IMR-90 (cell line): Measurements from ENCODE around the gene RUNDC1. TPM values are rescaled to one million over a fixed set of nuclear protein-coding genes. Genes with fewer than 3 reads are reported as not detected.
"Not testable (repeated sequence)": the region's sequence is repeated elsewhere in the genome, so short reads cannot be mapped to it uniquely, and the experiment has no call there.

Experiments used
- ATAC-seq: fragments of 200-7000 bp; cut with Tn5 transposase; 2 replicates; pipeline ENCODE4 v1.9.1; 2020; ENCODE audit warnings: low read depth, mild to moderate bottlenecking, moderate library complexity
- BruUV-seq: library from RNA; stranded (reverse); fragments of 400-500 nt; replicated peaks from 2 replicates; lab custom pipeline; 2021; lab: Mats Ljungman, UMichigan
- CTCF ChIA-PET: fragments of 300-600 bp; formaldehyde crosslinking; extraction: SDS; loops from one replicate; lab custom pipeline; 2021; ENCODE audit warnings: antibody characterized with exemption; lab: Yijun Ruan, JAX
- POLR2A ChIA-PET: fragments of 300-600 bp; sonication (Branson Sonifier 250); formaldehyde crosslinking; loops from one replicate; lab custom pipeline; 2022; ENCODE audit warnings: antibody characterized with exemption; ENCODE audit not compliant: unreplicated experiment; lab: Charles Lee
- DNase-seq: peaks from one replicate; pipeline ENCODE4 v3.0.0; 2013
- H2AFZ ChIP-seq: replicated peaks from 2 replicates; pipeline ENCODE3; 2013; ENCODE audit warnings: low read length, mild to moderate bottlenecking; ENCODE audit not compliant: poor library complexity
- H2AK5ac ChIP-seq: 2 replicates; pipeline ENCODE4 v1.6.1; 2013; ENCODE audit warnings: low read depth, low read length, inconsistent platforms
- H2AK9ac ChIP-seq: replicated peaks from 2 replicates; pipeline ENCODE3; 2013; ENCODE audit warnings: mild to moderate bottlenecking, low read depth, low read length, moderate library complexity; ENCODE audit not compliant: poor library complexity
- H2BK120ac ChIP-seq: 2 replicates; pipeline ENCODE4 v1.6.1; 2013; ENCODE audit warnings: low read depth, low read length, inconsistent platforms
- H2BK15ac ChIP-seq: 3 replicates; pipeline ENCODE4 v1.6.1; 2013; ENCODE audit warnings: low read depth, low read length, inconsistent platforms
- H2BK20ac ChIP-seq: 2 replicates; pipeline ENCODE4 v1.6.1; 2013; ENCODE audit warnings: low read depth, mild to moderate bottlenecking, inconsistent platforms, low read length, moderate library complexity
- H2BK5ac ChIP-seq: 2 replicates; pipeline ENCODE4 v1.6.1; 2013; ENCODE audit warnings: mild to moderate bottlenecking, low read depth, low read length, inconsistent platforms; ENCODE audit not compliant: poor library complexity, severe bottlenecking
- H3K14ac ChIP-seq: replicated peaks from 2 replicates; pipeline ENCODE4 v1.6.1; 2013; ENCODE audit warnings: low read depth, low read length, inconsistent platforms
- H3K18ac ChIP-seq: 2 replicates; pipeline ENCODE4 v1.6.1; 2013; ENCODE audit warnings: low read depth, low read length, control low read depth
- H3K23ac ChIP-seq: 2 replicates; pipeline ENCODE4 v1.6.1; 2013; ENCODE audit warnings: low read depth, low read length, inconsistent platforms
- H3K27ac ChIP-seq: 2 replicates; pipeline ENCODE4 v1.5.1; 2013; ENCODE audit warnings: mild to moderate bottlenecking, control low read depth, low read length; ENCODE audit not compliant: insufficient read depth
- H3K27me3 ChIP-seq: 2 replicates; pipeline ENCODE4 v1.6.1; 2013; ENCODE audit warnings: low read length; ENCODE audit not compliant: control insufficient read depth, insufficient read depth
- H3K36me3 ChIP-seq: 2 replicates; pipeline ENCODE4 v1.6.1; 2013; ENCODE audit warnings: low read length, mixed read lengths; ENCODE audit not compliant: control insufficient read depth, insufficient read depth
- H3K4ac ChIP-seq: 2 replicates; pipeline ENCODE4 v1.6.1; 2013; ENCODE audit warnings: low read depth, low read length, inconsistent platforms
- H3K4me1 ChIP-seq: 2 replicates; pipeline ENCODE4 v1.6.1; 2013; ENCODE audit warnings: low read length, mixed read lengths; ENCODE audit not compliant: control insufficient read depth, insufficient read depth
- H3K4me2 ChIP-seq: 2 replicates; pipeline ENCODE4 v1.6.1; 2013; ENCODE audit warnings: low read depth, mild to moderate bottlenecking, control low read depth, low read length, moderate library complexity
- H3K4me3 ChIP-seq: 2 replicates; pipeline ENCODE4 v1.5.1; 2013; ENCODE audit warnings: low read depth, mild to moderate bottlenecking, control low read depth, low read length, moderate library complexity; ENCODE audit not compliant: insufficient read depth
- H3K56ac ChIP-seq: 2 replicates; pipeline ENCODE4 v1.6.1; 2013; ENCODE audit warnings: low read length, inconsistent platforms; ENCODE audit not compliant: insufficient read depth; ENCODE audit errors: extremely low read depth
- H3K79me1 ChIP-seq, 2 experiments: 2 replicates each; pipeline ENCODE4 v1.6.1; 2013; ENCODE audit warnings: low read length in 2 of 2, inconsistent platforms in 1 of 2, low read depth in 1 of 2
- H3K9ac ChIP-seq: 2 replicates; pipeline ENCODE4 v1.6.1; 2013; ENCODE audit warnings: low read depth, low read length, control low read depth
- H3K9me1 ChIP-seq: 2 replicates; pipeline ENCODE4 v1.6.1; 2013; ENCODE audit warnings: low read length, inconsistent platforms; ENCODE audit not compliant: insufficient read depth
- H3K9me3 ChIP-seq: 2 replicates; pipeline ENCODE4 v1.6.1; 2013; ENCODE audit warnings: low read length; ENCODE audit not compliant: control insufficient read depth, insufficient read depth
- H4K20me1 ChIP-seq: 2 replicates; pipeline ENCODE4 v1.6.1; 2013; ENCODE audit warnings: low read length, inconsistent platforms; ENCODE audit not compliant: insufficient read depth
- H4K5ac ChIP-seq: 2 replicates; pipeline ENCODE4 v1.6.1; 2013; ENCODE audit warnings: mild to moderate bottlenecking, low read depth, low read length, control low read depth
- H4K8ac ChIP-seq, 2 experiments: 2 replicates each; pipeline ENCODE4 v1.6.1; 2013; ENCODE audit warnings: low read depth in 2 of 2, low read length in 2 of 2, control low read depth in 1 of 2, inconsistent platforms in 1 of 2
- H4K91ac ChIP-seq: 2 replicates; pipeline ENCODE4 v1.6.1; 2013; ENCODE audit warnings: low read depth, low read length, inconsistent platforms; ENCODE audit not compliant: insufficient read depth
- POLR2A ChIP-seq: IDR thresholded peaks from 2 replicates; pipeline ENCODE4 v1.6.1; 2012; ENCODE audit warnings: mild to moderate bottlenecking, low read depth, low read length
- WGBS, 2 experiments: methylation state at CpG; one replicate each; pipeline versions ENCODE4 v1.1.5 to v1.1.7; 2013; ENCODE audit warnings: missing lambda C conversion rate in 2 of 2; ENCODE audit not compliant: insufficient read length in 1 of 2; ENCODE audit errors: extremely low coverage in 2 of 2; 5-methylcytosine and 5-hydroxymethylcytosine counted together
- dilution Hi-C: fragments of 300-500 bp; cut with HindIII; formaldehyde crosslinking; loops from one replicate; pipeline ENCODE4 v1.14.3; 2018; ENCODE audit warnings: low sequenced_read_pairs; ENCODE audit not compliant: unreplicated experiment
- in situ Hi-C: fragments of 300-500 bp; cut with MboI; formaldehyde crosslinking; loops from 3 replicates; pipeline ENCODE4 v1.14.3; 2019; ENCODE audit warnings: low sequenced_read_pairs, inconsistent platforms, mixed read lengths
- intact Hi-C: fragments of 100-400 bp; cut with micrococcal nuclease; formaldehyde crosslinking; loops from 2 replicates; pipeline ENCODE4 v1.10.0; 2022
- polyA plus RNA-seq, 3 experiments: library from polyadenylated mRNA; depleted of rRNA; stranded (reverse); fragments of >200 nt; gene quantifications; 2 replicates each; pipeline ENCODE4 v1.2.3, GENCODE V29; 2012; ENCODE audit warnings: low replicate concordance in 1 of 3
- total RNA-seq: library from RNA; depleted of rRNA; stranded (reverse); fragments of >200 nt; gene quantifications from 2 replicates; pipeline ENCODE4 v1.2.3, GENCODE V29; 2012

The RUNDC1 gene
- total and polyA plus RNA-seq, 2 of the 4 experiments (the other 2 are of a cell fraction) = 7.0 to 7.9 TPM

- 0 out of 2 replicates have a peak, but pooled peaks have one; percentile 2 for TF ChIP-seq POLR2A
- H4K8ac ChIP-seq, H3K56ac ChIP-seq, dilution Hi-C loops, H3K23ac ChIP-seq, H2AK5ac ChIP-seq, H2AK9ac ChIP-seq, H3K4ac ChIP-seq, BruUV-seq, H3K27ac ChIP-seq, H3K4me3 ChIP-seq, H3K9ac ChIP-seq, H2BK15ac ChIP-seq, ATAC-seq, H3K9me3 ChIP-seq, H2BK5ac ChIP-seq, H2BK120ac ChIP-seq, intact Hi-C loops, CTCF ChIA-PET, H3K27me3 ChIP-seq, H3K9me1 ChIP-seq, H3K18ac ChIP-seq, in situ Hi-C loops, H2BK20ac ChIP-seq, H2AFZ ChIP-seq, H4K5ac ChIP-seq, H3K14ac ChIP-seq, DNase-seq, H4K91ac ChIP-seq, H3K4me1 ChIP-seq, H3K4me2 ChIP-seq: not testable (repeated sequence)
- POLR2A ChIA-PET = interaction anchor here (0.6 to 0.7 kb wide), 2 partner anchors 167 to 429 kb away, joined by 3 read pairs; no protein-coding TSS in a partner anchor
- 97% methylated on average over 7 of the region's 13 CpGs; no CpG with 5 or more reads in 1 of the 2 experiments for WGBS, 2 experiments
- Histone ChIP-seq H3K79me1 (peaks cover 12 to 53% of the 10 kb centered on the region in 2 experiments; a peak in 3 of 4 replicates), H4K20me1 (peaks cover 37% of the 10 kb centered on the region), H3K36me3 (peaks cover 37% of the 10 kb centered on the region)
Measured at GRCh38 chr17:43000894-43001293, 20.5 kb downstream of the RUNDC1 start.
